Camera-type eye (tissue), 1 donor: ENCODE measurements around the gene KIR2DL1. TPM values are rescaled to one million over a fixed set of nuclear protein-coding genes. Genes with fewer than 3 reads are reported as not detected.

ENCODE experiments used
- total RNA-seq: library from RNA; depleted of rRNA; stranded (reverse); fragments of >200 nt; gene quantifications from one replicate; pipeline ENCODE4 v1.2.3, GENCODE V29; 2014

KIR2DL1 gene
- not detected for total RNA-seq

DNA sequence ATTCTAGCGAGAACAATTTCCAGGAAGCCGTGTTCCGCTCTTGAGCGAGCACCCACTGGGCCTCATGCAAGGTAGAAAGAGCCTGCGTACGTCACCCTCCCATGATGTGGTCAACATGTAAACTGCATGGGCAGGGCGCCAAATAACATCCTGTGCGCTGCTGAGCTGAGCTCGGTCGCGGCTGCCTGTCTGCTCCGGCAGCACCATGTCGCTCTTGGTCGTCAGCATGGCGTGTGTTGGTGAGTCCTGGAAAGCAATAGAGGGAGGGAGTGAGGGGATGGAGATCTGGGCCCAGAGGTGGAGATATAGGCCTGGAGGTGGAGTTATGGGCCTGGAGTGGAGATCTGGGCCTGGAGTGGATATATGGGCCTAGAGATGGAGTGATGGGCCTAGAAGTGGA lies at the start of gene KIR2DL1:
KIR2DL1 (plus strand) TSS at position 148 of the 400 bp plus-strand sequence; CDS start at position 206, 58 bp downstream.

DNA sequence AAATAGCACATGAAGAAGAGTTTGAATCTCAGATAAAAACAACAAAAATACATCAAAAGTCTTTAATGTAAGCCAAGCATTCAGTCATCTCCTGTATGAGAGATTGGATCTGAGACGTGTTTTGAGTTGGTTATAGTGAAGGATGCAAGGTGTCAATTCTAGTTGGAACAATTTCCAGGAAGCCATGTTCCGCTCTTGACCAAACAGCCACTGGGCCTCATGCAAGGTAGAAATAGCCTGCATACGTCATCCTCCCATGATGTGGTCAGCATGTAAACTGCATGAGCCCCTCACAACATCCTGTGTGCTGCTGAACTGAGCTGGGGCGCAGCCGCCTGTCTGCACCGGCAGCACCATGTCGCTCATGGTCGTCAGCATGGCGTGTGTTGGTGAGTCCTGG lies 45.5 kb upstream of the KIR2DL1 start, which contains the start of gene KIR3DL3:
KIR3DL3 (plus strand) TSS at position 301 of the 400 bp plus-strand sequence; CDS start at position 356, 55 bp downstream.

GRCh38 chr19:54738306-54738705 lies 31.3 kb upstream of the KIR2DL1 start, which contains the start of gene KIR2DL3:
Gene KIR2DL3 (plus strand): TSS chr19:54738513. CDS start chr19:54738546, 33 bp downstream.

GRCh38 chr19:54803410-54803809 lies 33.8 kb downstream of the KIR2DL1 start, which contains the start of gene KIR2DL4:
Gene KIR2DL4 (plus strand): TSS chr19:54803610. CDS start chr19:54803652, 42 bp downstream.

GRCh38 chr19:54816251-54816650 lies 46.7 kb downstream of the KIR2DL1 start, which contains the start of gene KIR3DL1:
Gene KIR3DL1 (plus strand): TSS chr19:54816468.

GRCh38 chr19:54832496-54832895 lies 62.9 kb downstream of the KIR2DL1 start, which contains the start of gene KIR2DS4:
Gene KIR2DS4 (plus strand): TSS chr19:54832676.

Other genes starting within 250 kb of the KIR2DL1 start
- gene LILRA2, start 196.0 kb upstream of the KIR2DL1 start, total RNA-seq: not detected
- gene LILRA1, start 176.2 kb upstream of the KIR2DL1 start, total RNA-seq: 0.22 TPM
- gene LILRB1, start 139.3 kb upstream of the KIR2DL1 start, total RNA-seq: 0.71 TPM
- 0.71 TPM for gene LILRB4, start 106.8 kb upstream of the KIR2DL1 start, total RNA-seq
- not detected for gene KIR3DL3, start 45.4 kb upstream of the KIR2DL1 start, total RNA-seq
- gene KIR2DL3, start 31.3 kb upstream of the KIR2DL1 start, total RNA-seq: not detected
- not detected for gene KIR2DL4, start 33.8 kb downstream of the KIR2DL1 start, total RNA-seq
- gene KIR3DL1, start 46.7 kb downstream of the KIR2DL1 start, total RNA-seq: 0.22 TPM
- not detected for gene KIR2DS4, start 62.9 kb downstream of the KIR2DL1 start, total RNA-seq
- gene KIR3DL2, start 80.7 kb downstream of the KIR2DL1 start, total RNA-seq: not detected
- gene FCAR, start 104.4 kb downstream of the KIR2DL1 start, total RNA-seq: 5.2 TPM
- gene NCR1, start 136.4 kb downstream of the KIR2DL1 start, total RNA-seq: not detected
- not detected for gene NLRP7, start 177.7 kb downstream of the KIR2DL1 start, total RNA-seq
- gene NLRP2, start 196.6 kb downstream of the KIR2DL1 start, total RNA-seq: 11.2 TPM